ENCODE measurements around the gene WDR70.
"Not testable (repeated sequence)": the region's sequence is repeated elsewhere in the genome, so short reads cannot be mapped to it uniquely, and the experiment has no call there.

The WDR70 gene

DNA sequence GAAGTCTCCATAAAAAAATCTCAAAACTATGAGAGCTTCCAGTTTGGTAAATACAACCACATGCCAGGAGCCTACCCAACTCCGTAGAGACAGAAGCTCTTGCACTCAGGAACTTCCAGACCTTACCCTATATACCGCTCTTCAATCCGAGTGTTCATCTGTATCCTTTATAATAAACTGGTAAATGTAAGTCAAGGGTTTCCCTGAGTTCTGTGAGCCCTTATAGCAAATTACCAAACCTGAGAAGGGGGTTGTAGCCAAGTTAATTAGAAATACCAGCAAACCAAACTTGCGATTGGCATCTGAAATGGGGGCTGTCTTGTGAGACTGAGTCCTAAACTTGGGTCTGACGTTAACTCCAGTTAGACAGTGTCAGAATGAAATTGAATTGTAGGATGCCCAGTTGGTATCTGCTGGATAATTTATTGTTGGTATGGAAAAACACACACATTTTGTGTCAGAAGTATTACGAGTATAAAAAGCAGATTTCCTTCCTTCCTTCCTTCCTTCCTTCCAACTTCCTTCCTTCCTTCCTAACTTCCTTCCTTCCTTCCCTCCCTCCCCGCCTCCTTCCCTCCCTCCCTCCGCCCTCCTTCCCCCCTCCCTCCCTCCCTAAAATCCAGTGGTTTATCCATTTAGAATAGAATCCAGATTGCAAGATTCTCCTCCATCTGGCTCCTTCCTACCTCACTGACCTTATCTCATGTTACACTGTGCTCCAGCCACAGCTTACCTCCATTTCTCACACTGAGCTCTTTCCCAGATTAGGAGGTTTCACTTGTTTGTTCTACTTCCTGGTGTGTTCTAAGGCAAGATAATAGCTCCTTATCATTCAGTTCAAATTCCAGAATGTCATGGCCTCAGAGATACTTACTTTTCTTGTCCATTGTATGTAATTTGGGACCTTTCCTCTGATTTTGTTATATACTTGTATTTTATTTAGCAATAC lies 196.7 kb downstream of the WDR70 start:
- DNase-seq: no peak

DNA sequence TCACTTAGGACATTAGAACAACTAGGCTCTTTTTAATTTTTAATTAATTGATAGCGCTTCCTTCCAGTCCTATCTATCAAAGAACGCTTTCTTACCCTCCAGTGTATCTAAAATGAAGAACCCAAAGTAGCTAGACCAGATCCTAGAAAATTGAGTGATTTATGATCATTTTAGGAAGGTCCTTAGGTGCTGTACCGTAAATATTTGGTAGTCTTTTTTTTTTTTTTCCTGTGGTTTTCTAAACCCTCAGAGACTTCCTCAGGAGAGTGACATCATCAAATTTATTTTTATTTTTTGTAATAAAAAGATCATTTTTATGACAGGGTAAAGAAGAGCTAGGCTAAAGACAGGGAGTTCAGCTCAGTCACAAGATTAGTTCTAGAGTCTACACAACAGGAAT lies 197.4 kb downstream of the WDR70 start:
- no peak for DNase-seq

DNA sequence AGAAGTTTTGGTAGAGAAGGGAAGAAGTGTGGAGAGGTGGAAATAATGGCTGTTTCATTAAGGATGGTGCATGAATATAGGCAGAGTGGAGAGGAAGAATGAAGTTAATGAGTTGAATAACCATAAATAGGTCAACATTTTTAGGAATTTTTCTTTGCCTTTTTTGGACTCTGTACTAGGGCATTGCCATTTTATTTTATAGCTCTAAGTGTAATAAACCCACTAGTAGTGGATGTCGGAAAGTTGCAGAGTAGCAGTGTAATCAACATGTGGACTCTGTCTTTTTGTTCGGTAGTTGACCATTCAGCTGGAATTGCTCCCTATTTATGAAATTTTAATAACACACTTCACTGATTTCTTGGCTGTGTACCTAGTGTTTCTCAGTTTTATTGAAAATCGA lies 199.1 kb downstream of the WDR70 start:
- DNase-seq: no peak

DNA sequence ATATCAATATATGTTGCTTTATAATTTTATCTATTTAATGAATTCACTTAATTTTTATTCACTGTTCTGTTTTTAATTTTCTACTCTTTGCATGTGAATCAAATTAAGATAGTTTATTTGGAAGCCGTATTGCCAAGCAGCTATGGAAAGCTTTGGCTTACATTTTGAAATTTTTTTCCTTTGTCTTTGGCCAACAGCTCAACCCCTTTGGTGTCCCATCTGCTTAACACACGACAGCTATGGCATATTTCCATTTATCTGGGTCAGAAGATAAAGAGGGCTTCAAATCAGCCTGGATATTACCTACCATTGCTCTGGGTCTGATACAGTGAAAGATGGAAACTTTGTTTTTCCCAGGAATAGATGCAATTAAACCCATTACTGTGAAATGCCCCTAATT lies 201.0 kb downstream of the WDR70 start:
- no peak for DNase-seq

DNA sequence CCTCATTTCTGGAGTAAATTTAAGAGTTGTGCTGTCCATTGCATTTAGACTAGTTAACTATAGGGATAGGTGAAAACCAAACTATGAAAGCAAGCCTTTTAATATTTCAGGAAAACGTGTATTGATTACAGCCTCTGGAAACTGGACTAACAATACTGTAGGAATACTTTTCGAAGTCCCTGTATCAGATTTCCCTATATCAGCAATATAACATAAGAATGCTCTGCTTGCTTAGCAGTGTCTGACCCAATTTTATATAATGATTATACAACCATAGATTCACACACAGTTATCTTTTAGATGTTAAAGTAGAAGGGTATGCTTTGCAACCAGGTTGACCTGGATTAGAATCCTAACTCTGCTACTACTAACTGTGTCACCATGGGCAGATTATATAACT lies 203.1 kb downstream of the WDR70 start:
- DNase-seq: no peak

DNA sequence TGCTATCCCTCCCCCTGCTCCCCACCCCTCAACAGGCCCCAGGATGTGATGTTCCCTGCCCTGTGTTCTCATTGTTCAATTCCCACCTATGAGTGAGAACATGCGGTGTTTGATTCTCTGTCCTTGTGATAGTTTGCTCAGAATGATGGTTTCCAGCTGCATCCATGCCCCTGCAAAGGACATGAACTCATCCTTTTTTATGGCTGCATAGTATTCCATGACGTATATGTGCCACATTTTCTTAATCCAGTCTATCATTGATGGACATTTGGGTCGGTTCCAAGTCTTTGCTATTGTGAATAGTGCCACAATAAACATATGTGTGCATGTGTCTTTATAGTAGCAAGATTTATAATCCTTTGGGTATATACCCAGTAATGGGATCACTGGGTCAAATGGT lies 214.2 kb downstream of the WDR70 start:
- not testable (repeated sequence) for DNase-seq

DNA sequence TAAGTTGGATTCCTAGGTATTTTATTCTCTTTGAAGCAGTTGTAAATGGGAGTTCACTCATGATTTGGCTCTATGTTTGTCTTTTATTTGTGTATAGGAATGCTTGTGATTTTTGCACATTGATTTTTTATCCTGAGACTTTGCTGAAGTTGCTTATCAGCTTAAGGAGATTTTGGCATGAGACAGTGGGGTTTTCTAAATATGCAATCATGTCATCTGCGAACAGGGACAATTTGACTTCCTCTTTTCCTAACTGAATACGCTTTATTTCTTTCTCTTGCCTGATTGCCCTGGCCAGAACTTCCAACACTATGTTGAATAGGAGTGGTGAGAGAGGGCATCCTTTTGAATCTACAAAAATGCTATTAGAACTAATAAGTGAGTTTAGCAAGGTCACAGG lies 215.7 kb downstream of the WDR70 start:
- not testable (repeated sequence) for DNase-seq

DNA sequence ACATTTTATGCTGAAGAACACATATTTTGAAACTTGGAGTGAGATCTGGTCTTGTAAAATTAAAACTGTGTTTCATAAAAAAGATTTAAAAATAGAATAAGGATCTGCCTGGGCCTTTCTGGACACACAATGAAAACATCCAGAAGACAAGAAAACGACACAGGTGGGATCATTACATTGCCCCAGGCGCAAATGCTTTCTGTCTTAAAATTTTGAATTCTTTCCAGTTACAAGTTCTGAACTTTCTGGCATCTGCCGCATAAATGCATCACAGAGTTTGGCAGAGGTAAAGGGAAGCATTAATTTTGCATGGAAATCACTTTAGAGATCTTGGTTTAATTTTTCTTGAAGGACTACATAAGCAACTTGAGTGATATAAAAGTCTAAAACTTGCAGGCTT lies 219.6 kb downstream of the WDR70 start:
- DNase-seq: no peak

DNA sequence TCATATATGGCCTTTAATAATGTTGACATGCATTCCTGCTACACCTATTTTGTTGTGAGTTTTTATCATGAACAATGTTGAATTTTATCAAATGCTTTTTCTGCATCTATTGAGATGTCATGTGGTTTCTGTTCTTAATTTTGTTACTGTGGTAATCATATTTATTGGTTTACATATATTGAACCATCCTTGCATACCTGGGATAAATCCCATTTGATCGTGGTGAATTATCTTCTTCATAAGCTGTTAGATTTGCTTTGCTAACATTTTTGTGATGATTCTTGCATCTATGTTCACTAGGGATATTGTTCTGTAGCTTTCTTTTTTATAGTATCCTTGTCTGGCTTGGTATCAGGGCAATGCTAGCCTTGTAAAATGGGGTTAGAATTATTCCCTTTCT lies 222.0 kb downstream of the WDR70 start:
- DNase-seq: no peak

DNA sequence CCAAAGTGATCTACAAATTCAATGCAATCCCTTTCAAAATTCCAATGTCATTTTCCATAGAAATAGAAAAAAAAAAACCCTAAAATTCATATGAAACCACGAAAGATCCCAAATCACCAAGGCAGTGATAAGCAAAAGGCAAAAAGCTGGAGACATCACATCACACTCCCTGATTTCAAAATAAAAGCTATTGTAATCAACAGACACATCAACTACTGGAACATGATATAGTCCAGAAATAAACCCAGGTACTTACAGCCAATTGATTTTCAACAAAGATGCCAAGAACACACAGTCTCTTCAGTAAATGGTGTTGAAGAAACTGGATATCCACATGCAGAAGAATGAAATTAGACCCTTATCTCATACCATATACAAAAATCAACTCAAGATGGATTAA lies 224.0 kb downstream of the WDR70 start:
- DNase-seq: no peak

DNA sequence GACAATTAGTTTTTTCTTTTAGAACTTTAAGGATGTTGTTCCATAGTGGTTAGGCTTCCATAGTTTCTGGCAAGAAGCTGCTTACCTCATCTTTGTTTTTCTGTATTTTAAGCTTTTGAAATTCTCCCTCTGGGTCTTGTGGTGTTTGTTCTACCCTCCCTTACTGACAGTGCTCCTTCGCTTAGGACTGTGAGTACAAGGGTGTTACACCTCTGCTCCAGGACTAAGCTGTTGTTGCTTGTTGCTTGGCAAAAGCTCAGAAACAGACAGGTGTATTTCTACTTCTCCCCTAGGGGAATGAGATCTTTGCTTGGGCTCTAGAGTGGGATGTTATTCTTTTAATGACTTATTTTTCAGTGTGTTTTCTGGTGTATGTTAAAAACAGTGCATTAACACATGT lies 225.2 kb downstream of the WDR70 start:
- no peak for DNase-seq

DNA sequence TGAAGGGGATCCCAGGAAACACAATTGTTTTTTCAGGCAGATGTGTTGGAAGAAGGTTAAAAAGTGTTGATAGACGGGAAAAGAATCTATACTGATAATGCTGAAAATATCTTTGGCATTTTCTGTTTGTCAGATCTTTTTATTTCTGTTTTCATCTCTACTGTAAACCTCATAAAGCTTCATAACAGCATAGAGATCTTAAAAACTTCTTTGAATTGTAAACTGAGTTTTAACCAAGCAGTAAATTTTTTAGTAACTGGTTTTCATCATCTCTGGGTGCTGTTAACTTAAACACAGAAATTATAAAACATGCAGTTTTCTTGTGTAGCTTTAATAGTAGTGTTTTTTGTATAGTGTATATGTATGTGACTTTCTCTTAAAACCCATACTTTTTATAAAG lies 227.0 kb downstream of the WDR70 start:
- DNase-seq: no peak

DNA sequence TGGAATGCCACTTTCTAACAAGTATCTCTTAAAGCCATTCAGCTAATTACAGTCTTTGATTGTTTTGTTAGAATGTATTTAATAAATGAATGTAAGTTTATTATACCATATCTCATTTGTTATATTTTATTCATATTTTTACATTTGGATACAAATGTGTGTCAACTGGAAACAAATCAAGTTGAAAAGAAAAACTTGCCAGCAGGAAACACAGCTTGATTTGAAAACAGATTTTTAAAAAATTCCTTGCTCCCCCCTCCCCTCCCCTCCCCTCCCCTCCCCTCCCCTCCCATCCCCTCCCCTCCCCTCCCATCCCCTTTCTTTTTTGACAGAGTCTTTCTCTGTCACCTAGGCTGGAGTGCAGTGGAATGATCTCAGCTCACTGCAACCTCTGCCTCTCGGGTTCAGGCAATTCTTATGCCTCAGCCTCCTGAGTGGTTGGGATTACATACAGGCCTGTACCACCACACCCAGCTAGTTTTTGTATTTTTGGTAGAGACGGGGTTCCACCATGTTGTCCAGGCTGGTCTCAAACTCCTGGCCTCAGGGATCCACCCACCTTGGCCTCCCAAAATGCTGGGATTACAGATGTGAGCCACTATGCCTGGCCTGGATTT lies 227.6 kb downstream of the WDR70 start:
- no peak for DNase-seq

DNA sequence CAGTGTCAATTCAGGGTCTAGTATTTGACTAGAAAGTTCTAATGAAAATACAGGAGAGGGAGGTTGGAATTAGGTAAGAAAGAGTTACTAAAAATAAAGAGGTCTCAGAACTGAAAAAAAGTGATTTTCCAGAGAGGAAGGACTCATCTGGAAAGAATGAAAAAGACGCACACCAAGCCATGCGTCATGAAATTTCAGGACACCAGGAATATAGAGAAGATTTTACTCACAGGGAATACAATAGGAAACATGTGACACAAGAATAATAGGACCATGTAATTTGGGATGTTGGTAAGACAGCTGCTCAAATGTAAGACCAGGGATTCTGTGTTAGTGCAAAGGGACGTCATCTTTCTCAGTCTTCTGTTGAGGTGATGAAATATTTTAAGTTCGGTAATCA lies 236.1 kb downstream of the WDR70 start:
- no peak for DNase-seq

DNA sequence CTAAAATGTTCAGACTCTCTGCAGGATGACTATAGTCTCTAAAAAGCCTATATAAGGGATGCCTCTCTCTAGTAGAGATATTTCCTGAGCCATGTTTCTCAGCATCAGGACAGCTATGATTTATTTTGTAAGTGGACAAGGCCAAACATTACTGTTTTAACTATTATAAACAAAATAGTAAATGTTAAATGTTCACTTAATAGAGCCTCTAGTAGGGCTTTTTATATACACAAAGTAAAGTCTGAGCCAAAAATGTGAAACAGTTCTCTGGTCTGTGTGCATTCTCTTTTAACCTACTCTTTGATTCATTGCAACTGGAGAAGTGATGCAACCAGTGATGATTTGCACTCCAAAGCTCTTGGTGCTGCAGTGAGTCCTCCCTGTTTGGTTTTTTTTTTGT lies 240.2 kb downstream of the WDR70 start:
- no peak for DNase-seq

DNA sequence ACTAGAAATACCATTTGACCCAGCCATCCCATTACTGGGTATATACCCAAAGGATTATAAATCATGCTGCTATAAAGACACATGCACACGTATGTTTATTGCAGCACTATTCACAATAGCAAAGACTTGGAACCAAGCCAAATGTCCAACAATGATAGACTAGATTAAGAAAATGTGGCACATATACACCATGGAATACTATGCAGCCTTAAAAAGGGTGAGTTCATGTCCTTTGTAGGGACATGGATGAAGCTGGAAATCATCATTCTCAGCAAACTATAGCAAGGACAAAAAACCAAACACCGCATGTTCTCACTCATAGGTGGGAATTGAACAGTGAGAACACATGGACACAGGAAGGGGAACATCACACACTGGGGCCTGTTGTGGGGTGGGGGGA lies 243.2 kb downstream of the WDR70 start:
- not testable (repeated sequence) for DNase-seq

DNA sequence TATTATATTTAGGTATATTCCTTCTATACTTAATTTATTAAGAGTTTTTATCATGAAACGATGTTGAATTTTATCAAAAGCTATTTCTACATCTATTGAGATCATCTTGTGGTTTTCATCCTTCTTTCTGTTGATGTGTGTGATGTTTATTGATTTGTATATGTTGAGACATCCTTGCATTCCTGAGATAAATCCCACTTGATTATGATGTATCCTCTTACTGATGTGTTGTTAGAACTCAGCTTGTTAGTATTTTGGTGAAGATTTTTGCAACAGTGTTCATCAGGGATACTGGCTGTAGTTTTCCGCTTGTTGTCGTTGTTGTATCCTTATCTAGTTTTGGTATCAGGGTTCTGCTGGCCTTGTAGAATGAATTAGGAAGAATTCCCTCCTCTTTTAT lies 247.1 kb downstream of the WDR70 start:
- DNase-seq: no peak

DNA sequence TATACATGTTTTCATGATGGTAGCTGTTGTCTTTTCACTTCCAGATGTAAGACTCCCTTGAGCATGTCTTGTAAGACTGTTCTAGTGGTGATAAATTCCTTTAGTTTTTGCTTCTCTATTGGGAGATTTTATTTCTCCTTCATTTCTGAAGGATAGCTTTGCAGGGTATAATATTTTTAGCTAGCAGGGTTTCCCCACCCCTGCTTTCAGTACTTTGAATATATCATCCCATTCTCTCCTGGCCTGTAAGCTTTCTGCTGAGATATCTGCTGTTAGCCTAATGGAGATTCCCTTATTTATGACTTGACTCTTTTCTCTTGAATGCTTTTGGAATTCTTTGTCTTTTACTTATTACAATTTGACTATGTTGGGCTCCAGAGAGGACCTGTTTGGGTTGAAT lies 249.8 kb downstream of the WDR70 start:
- DNase-seq: no peak

DNA sequence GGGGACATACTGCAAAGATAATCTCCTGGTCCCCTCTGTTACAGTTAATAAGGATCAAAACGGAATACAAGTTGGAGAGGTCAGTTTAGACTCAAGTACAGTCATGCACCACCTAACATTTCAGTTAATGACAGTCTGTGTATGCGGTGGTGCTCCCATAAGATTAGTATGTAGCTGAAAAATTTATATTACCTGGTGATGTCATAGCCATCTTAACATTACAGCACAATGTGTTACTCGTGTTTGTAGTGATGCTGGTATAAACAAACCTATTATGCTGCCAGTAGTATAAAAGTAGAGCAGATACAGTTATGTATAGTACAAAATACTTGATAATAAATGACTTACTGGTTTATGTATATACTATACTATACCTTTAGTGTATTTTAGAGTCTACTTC lies 252.8 kb downstream of the WDR70 start:
- no peak for DNase-seq

DNA sequence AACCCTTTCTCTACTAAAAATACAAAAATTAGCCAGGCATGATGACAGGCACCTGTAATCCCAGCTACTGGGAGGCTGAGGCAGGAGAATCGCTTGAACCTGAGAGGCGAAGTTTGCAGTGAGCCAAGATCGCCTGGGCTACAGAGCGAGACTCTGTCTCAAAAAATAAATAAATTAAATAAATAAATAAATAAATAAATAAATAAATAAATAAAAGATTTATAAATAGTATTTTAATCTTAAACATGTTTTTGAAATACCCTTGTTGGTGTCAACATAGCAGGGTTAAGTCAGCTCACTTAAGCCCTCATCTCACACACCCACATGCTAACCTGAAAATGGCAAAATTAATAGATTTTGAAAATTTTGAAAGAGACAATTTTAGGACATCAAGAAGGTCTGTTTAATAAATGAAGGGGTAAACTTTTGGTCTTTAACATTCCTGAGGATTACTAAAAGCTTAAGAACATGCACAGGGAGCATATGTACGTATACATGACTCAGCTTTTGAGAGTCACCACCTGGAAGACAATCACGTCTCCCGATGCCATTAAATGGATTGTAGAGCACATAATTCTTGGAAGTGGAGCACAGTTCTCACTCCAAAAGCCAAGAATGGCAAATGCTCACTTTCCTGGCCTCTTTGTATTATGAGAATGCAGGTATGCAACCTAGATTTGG lies 258.2 kb downstream of the WDR70 start:
- DNase-seq: no peak

DNA sequence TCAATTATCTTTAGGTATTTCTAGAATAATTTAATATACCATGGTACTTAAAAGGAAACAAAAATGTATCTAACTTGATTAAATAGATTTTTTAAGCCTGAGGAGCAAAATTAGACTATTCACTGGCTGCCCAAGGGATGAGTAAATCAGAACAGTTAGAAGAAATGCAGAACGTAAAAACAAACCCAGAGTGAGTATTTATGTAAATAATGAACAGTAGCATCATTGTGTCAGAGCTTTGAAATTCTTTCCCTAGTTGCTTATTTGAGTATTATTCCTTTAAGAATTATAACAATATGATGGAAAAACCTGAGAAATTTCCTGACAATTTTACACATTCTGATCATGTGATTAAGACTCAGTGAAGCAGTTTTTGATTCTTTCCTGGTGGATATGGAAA lies 259.8 kb downstream of the WDR70 start:
- no peak for DNase-seq

DNA sequence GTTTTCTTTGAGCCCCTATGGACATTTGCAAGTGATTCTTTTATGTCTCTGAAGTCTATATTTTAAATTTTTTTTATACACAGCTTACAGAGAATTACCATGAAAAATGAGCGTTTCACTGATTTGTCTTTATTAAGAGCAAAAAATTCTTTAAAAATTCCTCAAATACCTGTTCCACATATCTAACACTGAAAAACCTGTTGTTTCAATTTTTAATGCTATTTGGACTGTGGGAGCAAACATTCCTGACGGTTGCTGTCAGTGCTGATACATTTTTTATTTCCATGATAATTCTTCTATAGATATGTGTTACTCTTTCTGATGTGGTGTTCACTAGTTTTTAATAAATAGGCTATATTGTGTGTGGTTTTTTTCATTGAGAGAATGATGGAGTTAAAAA lies 261.0 kb downstream of the WDR70 start:
- DNase-seq: no peak

DNA sequence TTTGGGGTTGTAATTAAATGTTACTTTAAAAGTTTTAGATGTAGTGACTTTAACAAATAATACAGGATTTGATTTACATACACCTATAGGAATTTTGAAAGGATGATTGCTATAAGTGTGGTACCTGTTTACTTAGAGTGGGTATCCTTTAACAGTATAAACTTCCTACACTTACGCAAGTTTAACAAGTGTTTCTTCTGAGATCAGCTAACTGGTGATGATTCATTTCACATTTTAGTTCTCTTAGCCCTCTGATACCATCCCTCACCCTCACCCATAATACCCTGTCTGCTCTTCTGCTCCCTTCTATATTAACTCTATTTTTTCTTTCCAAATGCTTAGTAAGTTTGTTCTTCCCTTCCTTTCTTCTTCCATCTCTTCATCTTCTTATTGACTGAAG lies 262.8 kb downstream of the WDR70 start:
- no peak for DNase-seq

DNA sequence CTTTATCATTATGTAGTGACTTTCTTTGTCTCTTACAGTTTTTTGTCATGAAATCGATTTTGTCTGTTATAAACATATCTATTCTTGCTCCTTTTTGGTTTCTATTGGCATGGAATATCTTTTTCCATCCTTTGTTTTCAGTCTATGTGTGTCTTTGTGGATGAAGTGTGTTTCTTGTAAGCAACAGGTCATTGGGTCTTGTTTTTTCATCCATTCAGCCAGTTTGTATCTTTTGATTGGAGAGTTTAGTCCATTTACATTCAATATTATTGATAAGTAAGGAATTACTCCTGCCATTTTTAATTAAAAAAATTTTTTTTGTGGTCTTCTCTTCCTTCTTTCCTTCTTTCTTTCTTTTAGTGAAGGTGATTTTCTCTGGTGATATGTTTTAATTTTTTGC lies 266.6 kb downstream of the WDR70 start:
- DNase-seq: no peak
